ENCODE measurements around the gene TWIST2.

TWIST2 gene

GRCh38 chr2:238948765-238949641 is 101.1 kb downstream of the TWIST2 start:
- H3K27ac ChIP-seq (ENCODE audit: low read depth, low read length, poor library complexity, severe bottlenecking) = no peak overlapping the region
- H3K4me1 ChIP-seq (ENCODE audit: insufficient read depth, low read length, severe bottlenecking) = no peaks in the 10 kb centered on the region
- H3K36me3 ChIP-seq (ENCODE audit: insufficient read depth, low read length) = no peaks in the 10 kb centered on the region
- no peak for TF ChIP-seq CTCF (IDR thresholded peaks at IDR 0.05; ENCODE audit: low read length)
- no peak for TF ChIP-seq EZH2 (IDR thresholded peaks at IDR 0.05; ENCODE audit: borderline replicate concordance, low read length)
- no peaks in the 10 kb centered on the region for H3K79me2 ChIP-seq (ENCODE audit: insufficient read depth, low read length)
- H3F3A ChIP-seq (ENCODE audit: insufficient read depth, low read length) = no peaks in the 10 kb centered on the region
- no peak overlapping the region for H2AFZ ChIP-seq (ENCODE audit: low read length)
- H3K4me2 ChIP-seq (ENCODE audit: low read length) = no peak overlapping the region
- no peaks in the 10 kb centered on the region for H3K9me2 ChIP-seq (ENCODE audit: low read depth, low read length)
- H3K27me3 ChIP-seq (ENCODE audit: insufficient read depth, low read length) = no peaks in the 10 kb centered on the region
- H4K20me1 ChIP-seq (ENCODE audit: insufficient read depth, low read length) = no peaks in the 10 kb centered on the region
- no peaks in the 10 kb centered on the region for H3K9me3 ChIP-seq (ENCODE audit: low read length)
- no peak overlapping the region for H3K4me3 ChIP-seq (ENCODE audit: low read depth, low read length, poor library complexity, severe bottlenecking)
- no peak overlapping the region for H3K9ac ChIP-seq (ENCODE audit: low read length)

- H2AFZ ChIP-seq (ENCODE audit: low read length) = no peak overlapping the region
- H3K9ac ChIP-seq (ENCODE audit: low read length) = no peak overlapping the region
- TF ChIP-seq CTCF (IDR thresholded peaks at IDR 0.05; ENCODE audit: low read length) (no peak), EZH2 (IDR thresholded peaks at IDR 0.05; ENCODE audit: borderline replicate concordance, low read length) (no peak)
- H3K9me3 ChIP-seq (ENCODE audit: low read length) = no peaks in the 10 kb centered on the region
- H3K36me3 ChIP-seq (ENCODE audit: insufficient read depth, low read length) = no peaks in the 10 kb centered on the region
- H3K4me1 ChIP-seq (ENCODE audit: insufficient read depth, low read length, severe bottlenecking) = no peaks in the 10 kb centered on the region
- H3K27ac ChIP-seq (ENCODE audit: low read depth, low read length, poor library complexity, severe bottlenecking) = no peak overlapping the region
- H3K9me2 ChIP-seq (ENCODE audit: low read depth, low read length) = no peaks in the 10 kb centered on the region
- H3K79me2 ChIP-seq (ENCODE audit: insufficient read depth, low read length) = no peaks in the 10 kb centered on the region
- H4K20me1 ChIP-seq (ENCODE audit: insufficient read depth, low read length) = no peaks in the 10 kb centered on the region
- H3F3A ChIP-seq (ENCODE audit: insufficient read depth, low read length) = no peaks in the 10 kb centered on the region
- H3K4me2 ChIP-seq (ENCODE audit: low read length) = no peak overlapping the region
- H3K27me3 ChIP-seq (ENCODE audit: insufficient read depth, low read length) = no peaks in the 10 kb centered on the region
- H3K4me3 ChIP-seq (ENCODE audit: low read depth, low read length, poor library complexity, severe bottlenecking) = no peak overlapping the region
Measured at GRCh38 chr2:238949710-238950345, 101.9 kb downstream of the TWIST2 start.

- H2AFZ ChIP-seq (ENCODE audit: low read length) = no peak overlapping the region
- no peak overlapping the region for H3K4me3 ChIP-seq (ENCODE audit: low read depth, low read length, poor library complexity, severe bottlenecking)
- H3K79me2 ChIP-seq (ENCODE audit: insufficient read depth, low read length) = no peaks in the 10 kb centered on the region
- TF ChIP-seq CTCF (IDR thresholded peaks at IDR 0.05; ENCODE audit: low read length) = no peak
- TF ChIP-seq EZH2 (IDR thresholded peaks at IDR 0.05; ENCODE audit: borderline replicate concordance, low read length) = no peak
- H3F3A ChIP-seq (ENCODE audit: insufficient read depth, low read length) = no peaks in the 10 kb centered on the region
- no peaks in the 10 kb centered on the region for H4K20me1 ChIP-seq (ENCODE audit: insufficient read depth, low read length)
- H3K36me3 ChIP-seq (ENCODE audit: insufficient read depth, low read length) = no peaks in the 10 kb centered on the region
- H3K9me2 ChIP-seq (ENCODE audit: low read depth, low read length) = no peaks in the 10 kb centered on the region
- H3K9ac ChIP-seq (ENCODE audit: low read length) = no peak overlapping the region
- no peaks in the 10 kb centered on the region for H3K9me3 ChIP-seq (ENCODE audit: low read length)
- no peaks in the 10 kb centered on the region for H3K27me3 ChIP-seq (ENCODE audit: insufficient read depth, low read length)
- H3K27ac ChIP-seq (ENCODE audit: low read depth, low read length, poor library complexity, severe bottlenecking) = no peak overlapping the region
- H3K4me1 ChIP-seq (ENCODE audit: insufficient read depth, low read length, severe bottlenecking) = no peaks in the 10 kb centered on the region
- H3K4me2 ChIP-seq (ENCODE audit: low read length) = no peak overlapping the region
Measured at GRCh38 chr2:238950551-238950950, 102.7 kb downstream of the TWIST2 start.

All from OCI-LY1 (cell line).